Measurements from ENCODE around the gene TNS1. TPM values are rescaled to one million over a fixed set of nuclear protein-coding genes. Genes with fewer than 3 reads are reported as not detected.

The TNS1 gene
- total and polyA plus RNA-seq, 9 of the 15 experiments (the other 6 are each of a cell fraction or from before 2014, with no cell fraction given) = 0.13 to 2.7 (median 0.77) TPM

GRCh38 chr2:217799563-217800432, 203.0 kb downstream of the TNS1 start:
- BruUV-seq (replicated peaks) = no TSS peak
- intact Hi-C loops (cut with micrococcal nuclease) (loop anchor here (5.0 kb wide), 1 partner anchor 83 kb away; no protein-coding TSS in a partner anchor), in situ Hi-C loops (cut with MboI) (no loop called here)
- Histone ChIP-seq H3K27ac (ENCODE audit: extremely low read depth, low read depth, low read length) (no peak overlapping the region), H3K4me3 (no peak overlapping the region), H3K4me1 (replicated peaks in 1 of 2; ENCODE audit: control insufficient read depth in 2 of 2, insufficient read depth in 2 of 2, low read length in 2 of 2) (peaks cover 12 to 17% of the 10 kb centered on the region in 2 experiments; a peak in 4 of 5 replicates), H3K79me2 (ENCODE audit: control insufficient read depth, insufficient read depth, low read length) (no peaks in the 10 kb centered on the region), H2AFZ (ENCODE audit: low read depth, low read length) (no peak overlapping the region), H3K9me3 (replicated peaks; ENCODE audit: control insufficient read depth, insufficient read depth, low read depth, low read length) (no peaks in the 10 kb centered on the region), H3K27me3 (ENCODE audit: control insufficient read depth in 2 of 2, insufficient read depth in 2 of 2, low read length in 2 of 2) (no peaks in the 10 kb centered on the region), H3K9ac (ENCODE audit: insufficient read depth in 1 of 2, low read depth in 2 of 2, low read length in 2 of 2) (no peak overlapping the region), H4K20me1 (replicated peaks; ENCODE audit: control insufficient read depth, insufficient read depth, low read length) (no peaks in the 10 kb centered on the region), H3K9me1 (ENCODE audit: control insufficient read depth, insufficient read depth, low read length) (no peaks in the 10 kb centered on the region), H3K4me2 (ENCODE audit: insufficient read depth, low read length) (no peak overlapping the region), H3K36me3 (ENCODE audit: control insufficient read depth, insufficient read depth, low read length) (no peaks in the 10 kb centered on the region)
- ChIA-PET POLR2A (interaction anchor here (0.5 to 1.4 kb wide), 4 partner anchors 10 to 77 kb away, joined by 3 to 4 read pairs (median 3); no protein-coding TSS in a partner anchor), CTCF (ENCODE audit: low intra/inter-chr PET ratio) (interaction anchor here (1.7 kb wide), 1 partner anchor 87 kb away, joined by 5 read pairs; no protein-coding TSS in a partner anchor)
- DNase-seq (ENCODE audit: extremely low read depth in 1 of 4, low spot score in 3 of 4) = no peak
- 35% methylated on average over 12 of the region's 15 CpGs for WGBS (ENCODE audit: insufficient coverage, low coverage, missing lambda C conversion rate)
- no peak for ATAC-seq
- no peak for FAIRE-seq
- TF ChIP-seq ZNF778 (CRISPR knock-in tag; IDR thresholded peaks at IDR 0.05) (no peak), ZNF518B (CRISPR knock-in tag; IDR thresholded peaks at IDR 0.05) (no peak), ZNF263 (CRISPR knock-in tag; IDR thresholded peaks at IDR 0.05; ENCODE audit: borderline replicate concordance) (no peak), NR2F6 (CRISPR knock-in tag; IDR thresholded peaks at IDR 0.05) (no peak), ZNF512 (tag; IDR thresholded peaks at IDR 0.05) (no peak), CBX1 (IDR thresholded peaks at IDR 0.05; ENCODE audit: low read depth) (no peak), FOXA1 (IDR thresholded peaks at IDR 0.05; ENCODE audit: borderline replicate concordance) (no peak), SIN3B (IDR thresholded peaks at IDR 0.05; ENCODE audit: low read depth) (no peak), GTF3C2 (IDR thresholded peaks at IDR 0.05; ENCODE audit: borderline replicate concordance, extremely low read depth, insufficient read length) (no peak), MTA3 (IDR thresholded peaks at IDR 0.05; ENCODE audit: borderline replicate concordance) (no peak), SMARCC2 (IDR thresholded peaks at IDR 0.05; ENCODE audit: low read depth) (no peak), CGGBP1 (CRISPR knock-in tag; IDR thresholded peaks at IDR 0.05) (no peak), XRCC4 (IDR thresholded peaks at IDR 0.05; ENCODE audit: extremely low read depth, insufficient read depth, insufficient read length) (no peak)

Data from K562 (cell line).